Vagina (tissue), 2 donors: ENCODE results near the gene POU2F1.

Experiments
- CTCF ChIP-seq, 3 experiments: fragments of 450-650 bp in 2 of 3; fragments of 200-600 bp in 1 of 3; sonication (generic) in 1 of 3; IDR thresholded peaks; one replicate each; pipeline ENCODE4 v1.5.1; 2017 to 2019; ENCODE audit warnings: antibody characterized with exemption in 3 of 3, mild to moderate bottlenecking in 2 of 3, moderate library complexity in 2 of 3
- POLR2A ChIP-seq, 2 donors: fragments of 450-650 bp; IDR thresholded peaks; one replicate each; pipeline ENCODE4 v1.6.1; 2017; ENCODE audit warnings: antibody characterized with exemption in 2 of 2, mild to moderate bottlenecking in 2 of 2, moderate library complexity in 2 of 2

GRCh38 chr1:167474191-167474641 lies 253.5 kb downstream of the POU2F1 start:
- TF ChIP-seq CTCF (IDR thresholded peaks at IDR 0.05) = no peak
- no peak for TF ChIP-seq POLR2A (IDR thresholded peaks at IDR 0.05)
